ENCODE data around the gene ANLN.

The ANLN gene

GRCh38 chr7:36409180-36409579 lies 19.5 kb downstream of the ANLN start:
- no peak overlapping the region for H3K4me3 ChIP-seq (ENCODE audit: low read depth, low read length)
- TF ChIP-seq MAX (IDR thresholded peaks at IDR 0.05; ENCODE audit: low read depth, low read length) (no peak), POLR2A (IDR thresholded peaks at IDR 0.05; ENCODE audit: extremely low read depth, insufficient read length) (no peak), CTCF (IDR thresholded peaks at IDR 0.05; ENCODE audit: low read depth, low read length) (no peak), MYC (IDR thresholded peaks at IDR 0.05; ENCODE audit: low read depth, low read length) (no peak)
- DNase-seq (ENCODE audit: low read depth) = no peak

- no peak for DNase-seq (ENCODE audit: low read depth)
- TF ChIP-seq POLR2A (IDR thresholded peaks at IDR 0.05; ENCODE audit: extremely low read depth, insufficient read length) = no peak
- no peak for TF ChIP-seq CTCF (IDR thresholded peaks at IDR 0.05; ENCODE audit: low read depth, low read length)
- TF ChIP-seq MAX (IDR thresholded peaks at IDR 0.05; ENCODE audit: low read depth, low read length) = no peak
- no peak for TF ChIP-seq MYC (IDR thresholded peaks at IDR 0.05; ENCODE audit: low read depth, low read length)
- H3K4me3 ChIP-seq (ENCODE audit: low read depth, low read length) = no peak overlapping the region
Measured at GRCh38 chr7:36415144-36415543, 25.5 kb downstream of the ANLN start.

GRCh38 chr7:36416251-36416650 lies 26.6 kb downstream of the ANLN start:
- H3K4me3 ChIP-seq (ENCODE audit: low read depth, low read length) = no peak overlapping the region
- no peak for TF ChIP-seq MAX (IDR thresholded peaks at IDR 0.05; ENCODE audit: low read depth, low read length)
- TF ChIP-seq POLR2A (IDR thresholded peaks at IDR 0.05; ENCODE audit: extremely low read depth, insufficient read length) = no peak
- TF ChIP-seq CTCF (IDR thresholded peaks at IDR 0.05; ENCODE audit: low read depth, low read length) = no peak
- TF ChIP-seq MYC (IDR thresholded peaks at IDR 0.05; ENCODE audit: low read depth, low read length) = no peak
- DNase-seq (ENCODE audit: low read depth) = no peak

GRCh38 chr7:36420307-36420706 lies 30.6 kb downstream of the ANLN start:
- H3K4me3 ChIP-seq (ENCODE audit: low read depth, low read length) = no peak overlapping the region
- DNase-seq (ENCODE audit: low read depth) = no peak
- TF ChIP-seq MAX (IDR thresholded peaks at IDR 0.05; ENCODE audit: low read depth, low read length) (no peak), POLR2A (IDR thresholded peaks at IDR 0.05; ENCODE audit: extremely low read depth, insufficient read length) (no peak), CTCF (IDR thresholded peaks at IDR 0.05; ENCODE audit: low read depth, low read length) (no peak), MYC (IDR thresholded peaks at IDR 0.05; ENCODE audit: low read depth, low read length) (no peak)

GRCh38 chr7:36422072-36422471 lies 32.4 kb downstream of the ANLN start:
- H3K4me3 ChIP-seq (ENCODE audit: low read depth, low read length) = no peak overlapping the region
- no peak for TF ChIP-seq POLR2A (IDR thresholded peaks at IDR 0.05; ENCODE audit: extremely low read depth, insufficient read length)
- no peak for TF ChIP-seq MAX (IDR thresholded peaks at IDR 0.05; ENCODE audit: low read depth, low read length)
- no peak for TF ChIP-seq CTCF (IDR thresholded peaks at IDR 0.05; ENCODE audit: low read depth, low read length)
- TF ChIP-seq MYC (IDR thresholded peaks at IDR 0.05; ENCODE audit: low read depth, low read length) = no peak
- no peak for DNase-seq (ENCODE audit: low read depth)

- no peak for TF ChIP-seq POLR2A (IDR thresholded peaks at IDR 0.05; ENCODE audit: extremely low read depth, insufficient read length)
- TF ChIP-seq MYC (IDR thresholded peaks at IDR 0.05; ENCODE audit: low read depth, low read length) = no peak
- no peak for TF ChIP-seq CTCF (IDR thresholded peaks at IDR 0.05; ENCODE audit: low read depth, low read length)
- TF ChIP-seq MAX (IDR thresholded peaks at IDR 0.05; ENCODE audit: low read depth, low read length) = no peak
- no peak for DNase-seq (ENCODE audit: low read depth)
- H3K4me3 ChIP-seq (ENCODE audit: low read depth, low read length) = no peak overlapping the region
Measured at GRCh38 chr7:36423633-36424032, 34.0 kb downstream of the ANLN start.

Measured in NB4 (cell line).